Lower leg skin (tissue), 3 donors: Measurements from ENCODE around the gene TM4SF1.

Experiments used
- POLR2A ChIP-seq, 2 donors: fragments of 450-650 bp; IDR thresholded peaks; one replicate each; pipeline ENCODE4 v1.6.1; 2016 to 2017; ENCODE audit warnings: antibody characterized with exemption in 2 of 2, mild to moderate bottlenecking in 1 of 2, moderate library complexity in 1 of 2
- TF ChIP-seq, protein P1 (sequence below), 3 donors: fragments of 450-650 bp; IDR thresholded peaks; one replicate each; pipeline ENCODE4 v1.5.1; 2016; ENCODE audit warnings: antibody characterized with exemption in 3 of 3, mild to moderate bottlenecking in 3 of 3, moderate library complexity in 2 of 3

DNA sequence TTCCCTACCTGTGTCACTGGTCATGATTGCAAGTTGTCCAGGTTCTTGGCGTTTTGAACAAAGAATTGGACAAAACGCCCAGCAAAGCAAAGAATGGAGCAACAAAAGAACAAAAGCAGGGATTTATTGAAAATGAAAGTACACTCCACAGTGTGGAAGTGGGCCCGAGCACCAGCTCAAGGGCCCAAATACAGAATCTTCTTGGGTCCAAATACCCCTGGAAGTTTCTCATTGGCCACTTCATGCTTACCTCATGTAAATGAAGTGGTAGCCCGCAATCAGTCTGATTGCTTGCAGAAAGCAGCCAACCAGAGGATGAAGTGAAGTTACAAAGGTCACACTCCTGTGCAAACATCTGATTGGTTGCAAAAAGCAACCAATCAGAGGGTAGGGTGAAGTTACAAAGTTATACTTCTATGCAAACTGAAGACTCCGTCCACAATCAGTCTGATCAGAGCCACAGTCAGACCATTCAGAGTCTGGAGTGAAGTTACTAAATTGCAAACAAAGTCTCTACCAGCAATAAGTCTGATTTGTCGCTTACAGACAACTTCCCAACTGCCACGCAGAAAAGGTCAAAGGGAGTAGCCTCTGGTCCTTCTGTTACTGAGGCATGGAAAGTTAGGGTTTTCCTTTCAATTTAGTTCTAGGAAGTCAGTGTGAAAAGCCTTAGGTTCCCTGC is 8.3 kb upstream of the TM4SF1 start:
- TF ChIP-seq, protein P1, sequence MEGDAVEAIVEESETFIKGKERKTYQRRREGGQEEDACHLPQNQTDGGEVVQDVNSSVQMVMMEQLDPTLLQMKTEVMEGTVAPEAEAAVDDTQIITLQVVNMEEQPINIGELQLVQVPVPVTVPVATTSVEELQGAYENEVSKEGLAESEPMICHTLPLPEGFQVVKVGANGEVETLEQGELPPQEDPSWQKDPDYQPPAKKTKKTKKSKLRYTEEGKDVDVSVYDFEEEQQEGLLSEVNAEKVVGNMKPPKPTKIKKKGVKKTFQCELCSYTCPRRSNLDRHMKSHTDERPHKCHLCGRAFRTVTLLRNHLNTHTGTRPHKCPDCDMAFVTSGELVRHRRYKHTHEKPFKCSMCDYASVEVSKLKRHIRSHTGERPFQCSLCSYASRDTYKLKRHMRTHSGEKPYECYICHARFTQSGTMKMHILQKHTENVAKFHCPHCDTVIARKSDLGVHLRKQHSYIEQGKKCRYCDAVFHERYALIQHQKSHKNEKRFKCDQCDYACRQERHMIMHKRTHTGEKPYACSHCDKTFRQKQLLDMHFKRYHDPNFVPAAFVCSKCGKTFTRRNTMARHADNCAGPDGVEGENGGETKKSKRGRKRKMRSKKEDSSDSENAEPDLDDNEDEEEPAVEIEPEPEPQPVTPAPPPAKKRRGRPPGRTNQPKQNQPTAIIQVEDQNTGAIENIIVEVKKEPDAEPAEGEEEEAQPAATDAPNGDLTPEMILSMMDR (IDR thresholded peaks at IDR 0.05) = no peak
- no peak for TF ChIP-seq POLR2A (IDR thresholded peaks at IDR 0.05)
